Left lung (tissue), 10 donors: ENCODE measurements around the gene EFNA1. TPM values are rescaled to one million over a fixed set of nuclear protein-coding genes. Genes with fewer than 3 reads are reported as not detected.
"Not testable (repeated sequence)": the region's sequence is repeated elsewhere in the genome, so short reads cannot be mapped to it uniquely, and the experiment has no call there.

ENCODE experiments used
- ATAC-seq: fragments of 200-7000 bp; cut with Tn5 transposase; one replicate; pipeline ENCODE4 v1.9.1; 2020; ENCODE audit warnings: moderate library complexity
- DNase-seq, 4 donors: peaks; one replicate each; pipeline ENCODE4 v3.0.0-alpha.2; 2013 to 2020
- H3K27ac ChIP-seq, 2 donors: fragments of 200-600 bp; sonication (generic) in 1 of 2; one replicate each; pipeline versions ENCODE4 v1.5.0 to v1.8.0; 2020 to 2021
- H3K27me3 ChIP-seq, 2 donors: fragments of 200-600 bp; sonication (generic) in 1 of 2; one replicate each; pipeline versions ENCODE4 v1.5.0 to v1.8.0; 2020 to 2021
- H3K36me3 ChIP-seq, 2 donors: fragments of 200-600 bp; sonication (generic) in 1 of 2; one replicate each; pipeline versions ENCODE4 v1.5.0 to v1.8.0; 2020 to 2021
- H3K4me1 ChIP-seq, 2 donors: fragments of 200-600 bp; one replicate each; pipeline ENCODE4 v1.8.0; 2021
- H3K4me3 ChIP-seq, 2 donors: fragments of 200-600 bp; sonication (generic) in 1 of 2; one replicate each; pipeline versions ENCODE4 v1.5.0 to v1.8.0; 2020 to 2021; ENCODE audit warnings: mild to moderate bottlenecking in 1 of 2
- H3K9me3 ChIP-seq, 2 donors: fragments of 200-600 bp; sonication (generic) in 1 of 2; one replicate each; pipeline versions ENCODE4 v1.5.0 to v1.8.0; 2020 to 2021
- intact Hi-C, 2 donors: fragments of 100-400 bp; cut with DNase I; formaldehyde crosslinking; loops; one replicate each; pipeline versions ENCODE4 v1.11.2 to v1.14.2; 2022
- polyA plus RNA-seq, 6 donors: library from polyadenylated mRNA; unstranded; fragments of 120-200 nt; gene quantifications; one replicate each; pipeline ENCODE4 v1.2.1, GENCODE V29; 2013; ENCODE audit not compliant: insufficient read length in 6 of 6
- total RNA-seq, 2 donors: library from RNA; stranded (reverse); fragmentation: NEBNext Ultra II Directional; extraction: Animal tissue kit (Norgen Biotek cat#: 25700); gene quantifications; one replicate each; pipeline ENCODE4 v1.2.1, GENCODE V29; 2021
- TF ChIP-seq, protein P1 (sequence below), 2 donors: fragments of 200-600 bp; sonication (generic) in 1 of 2; IDR thresholded peaks; one replicate each; pipeline versions ENCODE4 v1.5.0 to v1.8.0; 2021; ENCODE audit warnings: antibody characterized with exemption in 2 of 2
- donor health status: DM: no; HTN: yes; CAD: no.
- donor health status: DM: no; HTN: no; CAD: no.

The EFNA1 gene
- total and polyA plus RNA-seq, 8 donors: 63.7 to 148 (median 98.4) TPM

DNA sequence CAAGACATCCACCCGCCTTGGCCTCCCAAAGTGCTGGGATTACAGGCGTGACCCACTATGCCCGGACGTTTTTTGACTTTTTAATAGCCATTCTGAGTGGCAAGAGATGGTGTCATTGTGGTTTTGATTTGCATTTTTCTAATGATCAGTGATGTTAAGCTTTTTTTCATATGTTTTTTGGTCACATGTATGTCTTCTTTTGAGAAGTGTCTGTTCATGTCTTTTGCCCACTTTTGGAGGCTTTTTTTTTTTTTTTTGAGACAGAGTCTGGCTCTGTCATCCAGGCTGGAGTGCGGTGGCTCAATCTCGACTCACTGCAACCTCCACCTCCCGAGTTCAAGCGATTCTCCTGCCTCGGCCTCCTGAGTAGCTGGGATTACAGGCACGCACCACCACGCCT lies 36.9 kb downstream of the EFNA1 start:
- DNase-seq, ATAC-seq, H3K4me3 ChIP-seq, H3K27ac ChIP-seq, H3K36me3 ChIP-seq, intact Hi-C loops, H3K9me3 ChIP-seq: not testable (repeated sequence)
- H3K4me1 ChIP-seq: peaks cover 4 to 21% of the 10 kb centered on the region in 2 donors
- peaks cover 0 to 12% of the 10 kb centered on the region in 2 donors for H3K27me3 ChIP-seq

DNA sequence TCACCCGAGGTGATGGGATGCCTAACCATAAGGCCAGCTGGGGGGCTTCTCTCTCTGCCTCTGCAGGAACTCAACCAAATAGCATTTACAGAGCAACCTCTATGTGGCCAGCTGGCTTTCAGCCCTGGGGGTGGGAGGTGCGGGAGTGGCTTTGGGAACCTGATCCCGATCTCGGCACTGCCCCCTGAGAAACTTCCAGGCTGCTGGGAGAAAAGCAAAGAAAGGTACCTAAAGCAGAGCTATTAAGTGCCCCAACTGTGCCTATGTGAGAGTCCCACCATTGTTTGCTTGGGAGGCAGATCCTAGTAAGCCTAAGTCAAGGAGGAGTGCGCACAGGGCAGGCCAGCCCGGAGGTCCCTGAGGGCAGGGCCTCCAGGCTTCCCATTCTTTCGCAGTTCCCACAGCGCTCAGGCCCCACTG lies 38.4 kb downstream of the EFNA1 start:
- H3K4me3 ChIP-seq: no peak overlapping the region
- H3K27ac ChIP-seq: peak overlapping the region; percentile 26 to 67

DNA sequence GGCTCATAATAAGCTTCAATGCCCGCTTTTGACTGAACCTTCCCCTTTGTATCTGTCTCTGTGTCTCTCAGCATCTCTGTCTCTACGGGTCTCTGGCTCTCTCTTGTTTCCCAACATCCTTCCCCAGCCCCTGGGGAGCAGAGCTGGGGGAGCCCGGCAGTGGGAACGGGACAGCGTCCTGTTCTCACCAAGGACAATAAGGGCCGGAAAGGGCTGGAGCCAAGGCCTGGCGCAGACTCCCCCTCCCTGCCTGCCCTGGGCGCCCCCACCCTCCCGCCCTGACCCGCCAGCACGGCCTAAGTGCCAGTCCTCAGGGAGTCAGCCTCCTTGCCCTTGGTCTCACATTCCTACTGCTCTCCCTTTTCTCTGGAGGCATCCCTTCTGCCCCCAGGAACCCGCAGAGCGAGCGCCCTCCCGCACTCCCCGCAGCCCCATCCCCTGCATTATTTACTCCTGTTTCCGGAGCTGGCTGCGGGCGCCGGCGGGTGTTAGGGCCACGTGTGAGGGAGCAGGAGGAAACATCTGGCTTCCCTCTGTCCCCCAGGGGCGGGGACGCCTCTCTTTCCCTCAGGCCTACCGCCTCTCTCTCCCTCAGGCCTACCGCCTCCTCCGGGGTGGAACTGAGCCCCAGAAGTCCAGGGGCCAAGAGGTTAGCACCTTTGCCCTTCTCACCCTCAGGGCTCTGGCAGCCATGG lies 38.9 kb downstream of the EFNA1 start:
- no peaks in the 10 kb centered on the region for H3K9me3 ChIP-seq
- no peak overlapping the region for H3K4me3 ChIP-seq
- H3K27me3 ChIP-seq: peaks cover 0 to 12% of the 10 kb centered on the region in 2 donors
- ATAC-seq: peak; percentile 42
- H3K36me3 ChIP-seq: peaks cover 0 to 23% of the 10 kb centered on the region in 2 donors
- peak overlapping the region; percentile 26 to 67 for H3K27ac ChIP-seq
- intact Hi-C loops: no loop called here
- peaks cover 4 to 24% of the 10 kb centered on the region in 2 donors for H3K4me1 ChIP-seq
- TF ChIP-seq, protein P1, sequence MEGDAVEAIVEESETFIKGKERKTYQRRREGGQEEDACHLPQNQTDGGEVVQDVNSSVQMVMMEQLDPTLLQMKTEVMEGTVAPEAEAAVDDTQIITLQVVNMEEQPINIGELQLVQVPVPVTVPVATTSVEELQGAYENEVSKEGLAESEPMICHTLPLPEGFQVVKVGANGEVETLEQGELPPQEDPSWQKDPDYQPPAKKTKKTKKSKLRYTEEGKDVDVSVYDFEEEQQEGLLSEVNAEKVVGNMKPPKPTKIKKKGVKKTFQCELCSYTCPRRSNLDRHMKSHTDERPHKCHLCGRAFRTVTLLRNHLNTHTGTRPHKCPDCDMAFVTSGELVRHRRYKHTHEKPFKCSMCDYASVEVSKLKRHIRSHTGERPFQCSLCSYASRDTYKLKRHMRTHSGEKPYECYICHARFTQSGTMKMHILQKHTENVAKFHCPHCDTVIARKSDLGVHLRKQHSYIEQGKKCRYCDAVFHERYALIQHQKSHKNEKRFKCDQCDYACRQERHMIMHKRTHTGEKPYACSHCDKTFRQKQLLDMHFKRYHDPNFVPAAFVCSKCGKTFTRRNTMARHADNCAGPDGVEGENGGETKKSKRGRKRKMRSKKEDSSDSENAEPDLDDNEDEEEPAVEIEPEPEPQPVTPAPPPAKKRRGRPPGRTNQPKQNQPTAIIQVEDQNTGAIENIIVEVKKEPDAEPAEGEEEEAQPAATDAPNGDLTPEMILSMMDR (IDR thresholded peaks at IDR 0.05): no peak
- DNase-seq: peak in 3 of 4 donors; percentile 66 to 86 (median 81)

More for the DNA sequence above, 38.4 kb downstream of the EFNA1 start:
- no peak for ATAC-seq
- peaks cover 0 to 22% of the 10 kb centered on the region in 2 donors for H3K36me3 ChIP-seq
- peaks cover 0 to 12% of the 10 kb centered on the region in 2 donors for H3K27me3 ChIP-seq
- no peak for DNase-seq
- TF ChIP-seq, protein P1 (IDR thresholded peaks at IDR 0.05): no peak
- H3K9me3 ChIP-seq: no peaks in the 10 kb centered on the region
- peaks cover 4 to 21% of the 10 kb centered on the region in 2 donors for H3K4me1 ChIP-seq
- intact Hi-C loops: no loop called here

DNA sequence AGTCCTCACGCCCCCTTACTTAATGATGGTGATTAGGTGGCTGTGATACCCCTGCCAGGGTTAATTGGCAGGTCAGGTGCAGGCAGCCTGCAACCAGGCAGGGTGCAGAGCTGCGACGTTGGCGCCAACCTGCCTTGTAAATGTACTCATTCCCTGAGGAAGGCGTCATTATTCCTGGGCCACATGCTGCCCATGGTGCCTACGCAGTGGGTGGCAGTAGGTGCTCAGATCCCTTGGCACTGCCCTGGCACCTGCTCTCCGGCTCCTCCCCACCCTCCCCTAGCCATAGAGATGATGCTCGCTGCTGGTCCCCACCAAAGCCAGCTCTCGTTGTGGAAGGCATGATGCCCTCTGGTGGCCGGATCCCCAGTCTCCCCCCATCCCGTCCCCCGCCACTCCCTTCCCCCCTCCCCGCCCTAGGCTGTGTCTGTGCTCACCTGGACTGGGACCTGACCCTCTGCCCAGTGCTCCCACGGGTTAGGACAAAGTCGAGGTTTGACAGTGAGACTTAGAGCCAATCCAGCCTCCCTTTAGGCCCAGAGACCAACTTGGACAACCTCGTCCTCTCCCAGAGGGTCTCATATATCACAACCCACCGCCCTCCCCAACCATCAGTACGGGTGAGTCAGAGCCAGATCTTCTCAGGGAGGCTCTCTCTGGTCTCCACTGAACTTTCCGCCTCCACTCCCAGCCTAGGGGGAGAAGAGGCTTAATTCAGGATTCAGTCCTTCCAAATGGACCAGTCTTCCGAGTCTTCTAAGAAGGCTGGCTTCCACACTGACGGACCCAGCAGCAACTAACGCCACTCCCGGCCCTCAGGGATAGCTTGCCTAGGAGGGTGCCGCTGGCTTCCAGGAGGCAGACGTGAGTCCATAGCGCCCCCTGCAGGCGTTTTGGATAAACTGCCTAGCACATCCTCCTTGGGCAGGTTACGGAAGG lies 39.8 kb downstream of the EFNA1 start:
- Histone ChIP-seq H3K9me3 (no peaks in the 10 kb centered on the region), H3K36me3 (peaks cover 0 to 23% of the 10 kb centered on the region in 2 donors), H3K27me3 (peaks cover 0 to 12% of the 10 kb centered on the region in 2 donors), H3K27ac (peak overlapping the region in 1 of 2 donors; percentile 67), H3K4me3 (no peak overlapping the region), H3K4me1 (peaks cover 8 to 32% of the 10 kb centered on the region in 2 donors)
- peak; percentile 67 to 95 (median 88) for DNase-seq
- TF ChIP-seq, protein P1 (IDR thresholded peaks at IDR 0.05): peak; percentile 68 to 90
- ATAC-seq: peak; percentile 93
- intact Hi-C loops: loop anchor here in 1 of 2 donors (2.0 kb wide), 1 partner anchor 75 kb away; no protein-coding TSS in a partner anchor

DNA sequence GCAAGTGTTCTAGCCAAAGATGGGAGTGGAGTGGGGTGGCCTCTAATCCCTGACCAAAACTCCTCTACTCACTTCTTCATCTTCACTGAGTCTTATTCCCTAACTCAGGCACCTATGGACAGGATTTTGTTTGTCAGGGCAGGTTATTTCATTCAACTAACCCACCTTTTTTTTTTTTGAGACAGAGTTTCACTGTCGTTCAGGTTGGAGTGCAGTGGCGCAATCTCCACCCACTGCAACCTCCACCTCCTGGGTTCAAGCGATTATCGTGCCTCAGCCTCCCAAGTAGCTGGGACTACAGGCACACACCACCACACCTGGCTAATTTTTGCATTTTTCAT lies 40.4 kb downstream of the EFNA1 start:
- DNase-seq, H3K27ac ChIP-seq, H3K9me3 ChIP-seq, H3K4me3 ChIP-seq, ATAC-seq: not testable (repeated sequence)
- Histone ChIP-seq H3K36me3 (peaks cover 0 to 23% of the 10 kb centered on the region in 2 donors), H3K4me1 (peaks cover 9 to 35% of the 10 kb centered on the region in 2 donors), H3K27me3 (peaks cover 0 to 12% of the 10 kb centered on the region in 2 donors)
- intact Hi-C loops: loop anchor here in 1 of 2 donors (2.0 kb wide), 1 partner anchor 75 kb away; no protein-coding TSS in a partner anchor
